Thyroid gland (tissue), 4 donors: ENCODE results near the gene APC2. TPM values are rescaled to one million over a fixed set of nuclear protein-coding genes. Genes with fewer than 3 reads are reported as not detected.
"Not testable (repeated sequence)": the region's sequence is repeated elsewhere in the genome, so short reads cannot be mapped to it uniquely, and the experiment has no call there.

Source experiments
- DNase-seq, 2 donors: peaks; one replicate each; pipeline ENCODE4 v3.0.0-alpha.2; 2019
- H3K27ac ChIP-seq, 3 donors: fragments of 200-600 bp; sonication (generic); 1 replicate in 2 of 3; 2 replicates in 1 of 3; pipeline ENCODE4 v1.5.1; 2016 to 2019; ENCODE audit warnings: mild to moderate bottlenecking in 1 of 3, moderate library complexity in 1 of 3
- H3K27me3 ChIP-seq: fragments of 200-600 bp; sonication (generic); one replicate; pipeline ENCODE4 v1.5.1; 2019
- H3K36me3 ChIP-seq, 2 donors: fragments of 200-600 bp; sonication (generic); one replicate each; pipeline ENCODE4 v1.5.1; 2016 to 2019
- H3K4me1 ChIP-seq, 2 donors: fragments of 200-600 bp; sonication (generic); one replicate each; pipeline ENCODE4 v1.5.1; 2017 to 2019
- H3K4me3 ChIP-seq, 3 donors: fragments of 200-600 bp; sonication (generic); replicated peaks in 1 of 3; 1 replicate in 2 of 3; 2 replicates in 1 of 3; pipeline ENCODE4 v1.5.1; 2016; ENCODE audit warnings: mild to moderate bottlenecking in 1 of 3
- H3K9me3 ChIP-seq: fragments of 200-600 bp; sonication (generic); one replicate; pipeline ENCODE4 v1.5.1; 2017
- CTCF ChIP-seq, 6 experiments: fragments of 200-600 bp in 3 of 6; fragments of 450-650 bp in 3 of 6; sonication (generic) in 3 of 6; IDR thresholded peaks; one replicate each; pipeline ENCODE4 v1.5.1; 2016 to 2019; ENCODE audit warnings: antibody characterized with exemption in 6 of 6, mild to moderate bottlenecking in 2 of 6, inconsistent platforms in 1 of 6, moderate library complexity in 1 of 6
- POLR2A ChIP-seq, 2 donors: fragments of 450-650 bp; IDR thresholded peaks; one replicate each; pipeline ENCODE4 v1.6.1; 2017; ENCODE audit warnings: antibody characterized with exemption in 2 of 2, mild to moderate bottlenecking in 2 of 2, moderate library complexity in 1 of 2
- WGBS, 2 donors: methylation state at CpG; one replicate each; pipeline ENCODE4 v1.1.5; 2017; 5-methylcytosine and 5-hydroxymethylcytosine counted together
- intact Hi-C: fragments of 100-400 bp; cut with DNase I; formaldehyde crosslinking; loops from one replicate; pipeline ENCODE4 v1.15.1; 2023
- total RNA-seq, 4 donors: library from RNA; depleted of rRNA; stranded (reverse); fragments of >200 nt; gene quantifications; one replicate each; pipeline ENCODE4 v1.2.3, GENCODE V29; 2016

APC2 gene
- total RNA-seq, 4 donors from 2014 or later = under 0.01 to 0.20 (median 0.08) TPM; not detected in 1

GRCh38 chr19:1514986-1515721 lies 65.2 kb downstream of the APC2 start:
- Histone ChIP-seq H3K27me3 (peaks cover 6% of the 10 kb centered on the region), H3K9me3 (no peaks in the 10 kb centered on the region), H3K4me1 (peaks cover 0 to 11% of the 10 kb centered on the region in 2 donors), H3K36me3 (no peaks in the 10 kb centered on the region), H3K27ac (no peak overlapping the region), H3K4me3 (no peak overlapping the region)
- intact Hi-C loops = no loop called here
- TF ChIP-seq CTCF (IDR thresholded peaks at IDR 0.05) (no peak), POLR2A (IDR thresholded peaks at IDR 0.05) (no peak)
- 73 to 74% methylated on average over 11 to 13 of the region's 14 CpGs for WGBS, 2 donors
- DNase-seq = no peak

GRCh38 chr19:1516395-1516753 lies 66.5 kb downstream of the APC2 start:
- Histone ChIP-seq H3K27ac (no peak overlapping the region), H3K9me3 (no peaks in the 10 kb centered on the region), H3K36me3 (no peaks in the 10 kb centered on the region), H3K27me3 (peaks cover 6% of the 10 kb centered on the region), H3K4me3 (no peak overlapping the region), H3K4me1 (peaks cover 0 to 11% of the 10 kb centered on the region in 2 donors)
- no peak for DNase-seq
- WGBS, 2 donors = 69 to 70% methylated on average over 8 of the region's 8 CpGs
- TF ChIP-seq POLR2A (IDR thresholded peaks at IDR 0.05) (no peak), CTCF (IDR thresholded peaks at IDR 0.05) (no peak)
- intact Hi-C loops = no loop called here

- WGBS, 2 donors = 84 to 90% methylated on average over 3 to 4 of the region's 4 CpGs
- no peak for TF ChIP-seq POLR2A (IDR thresholded peaks at IDR 0.05)
- no peak for TF ChIP-seq CTCF (IDR thresholded peaks at IDR 0.05)
- DNase-seq = no peak
- intact Hi-C loops = no loop called here
- Histone ChIP-seq H3K27me3 (peaks cover 9% of the 10 kb centered on the region), H3K36me3 (no peaks in the 10 kb centered on the region), H3K27ac (no peak overlapping the region), H3K4me3 (no peak overlapping the region), H3K4me1 (peaks cover 0 to 3% of the 10 kb centered on the region in 2 donors), H3K9me3 (no peaks in the 10 kb centered on the region)
These were observed 68.5 kb downstream of the APC2 start for GRCh38 chr19:1518471-1518870.

GRCh38 chr19:1519802-1520201 lies 69.9 kb downstream of the APC2 start:
- H3K9me3 ChIP-seq, H3K36me3 ChIP-seq, DNase-seq, H3K4me3 ChIP-seq, H3K4me1 ChIP-seq, H3K27me3 ChIP-seq, H3K27ac ChIP-seq: not testable (repeated sequence)
- intact Hi-C loops = loop anchor here (10.0 kb wide), 1 partner anchor 235 kb away; the partner anchor contains the start of gene EFNA2
- WGBS, 2 donors = 89 to 91% methylated on average over 7 to 8 of the region's 8 CpGs

GRCh38 chr19:1520203-1520780 lies 70.4 kb downstream of the APC2 start:
- Histone ChIP-seq H3K27ac (no peak overlapping the region), H3K36me3 (no peaks in the 10 kb centered on the region), H3K9me3 (no peaks in the 10 kb centered on the region), H3K4me3 (no peak overlapping the region), H3K4me1 (peaks cover 0 to 7% of the 10 kb centered on the region in 2 donors), H3K27me3 (peaks cover 7% of the 10 kb centered on the region)
- no peak for DNase-seq
- intact Hi-C loops = loop anchor here (10.0 kb wide), 1 partner anchor 235 kb away; the partner anchor contains the start of gene EFNA2
- 76 to 77% methylated on average over 7 to 13 of the region's 17 CpGs for WGBS, 2 donors
- no peak for TF ChIP-seq POLR2A (IDR thresholded peaks at IDR 0.05)
- no peak for TF ChIP-seq CTCF (IDR thresholded peaks at IDR 0.05)
